Activated CD4-positive, alpha-beta T cell treated with anti-CD3 and anti-CD28 coated beads, Interleukin-2, amount 50 U/mL, for 48 hours (primary cell): Measurements from ENCODE around the gene CAND2.
A peak's percentile ranks its signal among the peaks of the same experiment; 100 is the strongest.
"Not testable (repeated sequence)": the region's sequence is repeated elsewhere in the genome, so short reads cannot be mapped to it uniquely, and the experiment has no call there.

Experiments
- DNase-seq, 2 experiments: peaks; one replicate each; pipeline ENCODE4 v3.0.0-alpha.2; 2020

CAND2 gene

GRCh38 chr3:12832350-12833221 lies 36.1 kb downstream of the CAND2 start:
- no peak for DNase-seq

DNA sequence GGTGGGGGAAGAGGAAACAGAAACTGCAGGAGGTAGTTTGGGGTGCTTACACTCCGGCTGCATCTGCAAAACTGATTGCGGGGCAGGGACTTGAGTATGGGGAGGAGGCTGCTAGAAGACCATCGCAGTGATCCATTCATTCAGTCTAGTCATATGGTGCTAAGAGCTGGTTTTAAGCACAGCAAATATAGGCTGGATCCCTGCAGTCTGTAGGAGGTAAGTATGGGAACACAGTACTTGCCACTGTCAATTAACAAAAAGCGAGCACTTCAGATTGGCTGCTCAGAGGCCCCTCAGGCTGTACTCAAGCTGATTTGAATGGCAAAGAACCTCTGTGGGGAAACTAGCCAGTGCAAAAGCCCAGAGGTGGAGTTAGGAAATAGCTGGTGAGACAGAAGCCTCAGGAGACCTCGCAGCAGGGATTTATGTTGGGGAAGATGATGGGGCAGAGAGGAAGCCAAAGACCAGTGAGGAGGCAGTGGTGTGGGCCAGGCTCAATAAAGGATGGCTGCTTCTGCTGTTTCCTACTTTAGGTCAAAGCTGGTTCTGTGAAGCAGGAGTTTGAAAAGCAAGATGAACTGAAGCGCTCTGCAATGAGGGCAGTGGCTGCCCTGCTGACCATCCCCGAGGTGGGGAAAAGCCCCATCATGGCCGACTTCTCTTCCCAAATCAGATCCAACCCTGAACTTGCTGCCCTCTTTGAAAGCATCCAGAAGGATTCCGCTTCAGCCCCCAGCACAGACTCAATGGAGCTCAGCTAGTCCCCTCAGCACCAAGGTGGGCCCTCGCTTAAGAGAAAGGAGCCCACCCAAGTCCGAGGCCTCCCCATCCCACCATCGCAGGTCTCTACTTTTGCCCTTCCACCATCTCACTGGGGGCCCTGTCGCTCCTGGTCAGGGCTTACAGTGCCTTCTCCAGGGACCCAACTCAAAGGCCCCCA lies 37.0 kb downstream of the CAND2 start:
- DNase-seq, result no peak

- no peak for DNase-seq
Measured at GRCh38 chr3:12835052-12835665, 38.7 kb downstream of the CAND2 start.

- no peak for DNase-seq
Measured at GRCh38 chr3:12837295-12837986, 41.0 kb downstream of the CAND2 start.

GRCh38 chr3:12838179-12838965 lies 41.9 kb downstream of the CAND2 start:
- DNase-seq, result no peak

DNA sequence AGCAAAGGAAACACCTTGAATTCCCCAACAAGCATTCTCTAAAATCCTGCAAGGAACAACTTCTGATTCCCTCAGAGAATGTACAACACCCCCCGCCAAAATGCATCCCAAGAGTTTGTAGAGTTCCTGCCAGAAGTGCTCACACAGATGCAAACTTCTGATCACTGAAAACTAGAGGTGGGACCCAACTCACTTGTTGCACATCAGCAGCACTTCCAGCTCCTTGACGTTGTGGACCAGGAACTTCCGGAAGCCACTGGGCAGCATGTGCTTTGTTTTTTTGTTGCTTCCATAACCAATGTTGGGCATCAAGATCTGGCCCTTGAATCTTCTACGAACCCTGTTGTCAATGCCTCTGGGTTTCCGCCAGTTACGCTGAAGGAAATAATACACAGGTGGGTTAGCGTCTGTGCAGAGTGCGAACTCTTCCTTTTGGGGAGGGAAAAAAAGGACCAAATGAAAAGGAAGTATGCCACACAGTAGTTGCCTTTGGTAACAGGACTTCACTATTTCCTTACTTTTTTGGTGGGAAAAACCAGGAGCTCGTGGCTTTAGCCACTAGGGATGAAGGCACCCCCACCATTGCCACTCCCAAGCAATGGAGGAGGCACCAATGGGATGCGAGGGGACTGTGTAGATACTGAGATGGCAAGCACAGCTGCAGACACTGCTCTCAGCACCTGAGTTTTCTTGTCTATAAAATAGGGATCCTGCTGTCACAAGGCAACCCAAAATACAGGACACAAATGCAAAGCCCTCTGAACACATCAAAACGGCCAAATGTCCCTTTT lies 42.9 kb downstream of the CAND2 start:
- no peak for DNase-seq

GRCh38 chr3:12840148-12840547 lies 43.7 kb downstream of the CAND2 start:
- not testable (repeated sequence) for DNase-seq

GRCh38 chr3:12840591-12841148 lies 44.2 kb downstream of the CAND2 start:
- no peak for DNase-seq

DNA sequence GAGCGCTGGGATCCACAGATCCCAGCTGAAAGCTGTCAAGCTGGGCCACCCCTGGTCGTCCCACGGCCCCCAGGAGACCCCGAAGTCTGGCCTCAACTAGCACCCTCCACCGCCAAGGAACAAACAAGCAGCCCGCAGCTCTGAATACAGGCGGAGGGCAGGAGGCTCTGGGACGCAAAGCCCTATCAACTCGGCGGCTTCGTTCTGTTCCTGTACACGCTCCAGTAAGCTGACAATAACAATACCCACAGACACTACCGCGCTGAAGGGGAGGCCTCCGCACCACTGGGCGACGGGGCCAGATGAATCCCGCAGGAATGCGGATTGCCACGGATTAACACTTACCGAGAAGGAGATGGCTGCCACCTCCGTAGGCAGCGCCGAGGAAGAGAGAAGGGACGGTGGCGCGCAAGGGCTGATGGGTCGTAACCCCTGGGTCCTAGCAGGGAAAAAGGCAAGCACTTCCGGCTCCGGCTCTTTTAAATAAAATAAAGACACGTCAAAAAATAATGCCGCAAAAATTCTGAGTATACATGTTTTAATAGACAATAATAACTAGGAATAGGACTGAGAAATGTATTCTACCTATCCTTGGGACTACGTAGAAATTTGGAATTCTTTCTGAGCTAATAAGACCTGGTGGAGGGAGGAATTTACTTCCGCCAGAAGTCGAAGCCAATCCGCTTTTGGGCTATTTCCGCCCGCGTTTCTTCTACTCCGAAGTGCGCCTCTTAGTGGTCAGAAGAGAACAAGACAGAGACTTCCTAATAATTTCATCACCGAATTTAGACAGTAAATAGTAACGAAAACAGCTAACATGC lies 44.9 kb downstream of the CAND2 start, which contains the start of gene RPL32:
Gene RPL32 (minus strand): TSS at position 417 of the 821 bp plus-strand sequence. CDS start 1,328 bp downstream, outside the sequence.
- peak; percentile 84 to 85 for DNase-seq

DNA sequence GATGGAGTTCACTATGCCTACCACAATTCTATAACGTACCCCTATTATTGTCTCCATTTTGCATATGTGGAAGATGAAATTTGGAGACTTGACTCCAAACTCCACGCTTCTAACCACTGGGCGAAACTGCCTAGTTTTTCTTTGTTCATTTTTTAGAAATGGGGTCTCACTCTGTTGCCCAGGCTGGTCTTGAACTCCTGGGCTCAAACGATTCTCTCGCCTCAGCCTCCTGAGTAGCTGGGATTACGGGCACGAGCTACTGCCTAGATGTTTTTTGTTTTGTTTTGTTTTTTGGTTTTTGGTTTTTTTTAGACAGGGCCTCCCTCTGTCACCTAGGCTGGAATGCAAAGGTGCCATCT lies 45.5 kb downstream of the CAND2 start:
- DNase-seq, result no peak

DNA sequence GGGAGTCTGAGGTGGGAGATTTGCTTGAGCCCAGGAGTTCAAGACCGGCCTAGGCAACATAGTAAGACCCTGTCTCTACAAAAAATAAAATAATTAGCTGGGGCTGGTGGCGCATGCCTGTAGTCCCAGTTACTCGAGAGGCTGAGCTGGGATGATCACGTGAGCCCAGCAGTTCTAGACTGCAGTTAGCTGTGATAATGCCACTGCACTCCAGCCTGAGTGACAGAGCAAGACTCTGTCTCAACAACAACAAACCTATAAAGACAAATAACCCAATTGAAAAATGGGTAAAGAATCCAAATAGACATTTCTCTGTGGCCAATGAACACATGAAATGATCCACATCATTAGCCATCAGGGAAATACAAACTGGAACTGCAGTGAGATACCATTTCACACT lies 46.0 kb downstream of the CAND2 start:
- DNase-seq, result no peak

DNA sequence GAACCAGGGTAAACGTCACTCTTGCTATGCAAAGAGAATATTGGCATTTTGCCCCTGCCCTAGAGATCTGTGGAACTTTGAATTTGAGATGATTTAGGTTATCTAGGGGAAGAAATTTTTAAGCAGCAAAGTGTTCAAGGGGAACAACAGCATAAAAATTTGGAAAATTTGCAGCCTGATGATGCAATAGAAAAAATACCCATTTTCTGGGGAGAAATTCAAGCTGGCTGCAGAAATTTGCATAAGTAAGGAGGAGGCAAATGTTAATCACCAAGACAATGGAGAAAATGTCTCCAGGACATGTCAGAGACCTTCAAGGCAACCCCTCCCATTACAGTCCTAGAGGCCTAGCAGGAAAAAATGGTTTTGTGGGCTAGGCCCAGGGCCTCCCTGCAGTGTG lies 49.3 kb downstream of the CAND2 start:
- DNase-seq, result no peak

- no peak for DNase-seq
Measured at GRCh38 chr3:12852201-12852600, 55.7 kb downstream of the CAND2 start.

- DNase-seq, result not testable (repeated sequence)
Measured at GRCh38 chr3:12853847-12854246, 57.4 kb downstream of the CAND2 start.

GRCh38 chr3:12854565-12854964 lies 58.1 kb downstream of the CAND2 start:
- no peak for DNase-seq

DNA sequence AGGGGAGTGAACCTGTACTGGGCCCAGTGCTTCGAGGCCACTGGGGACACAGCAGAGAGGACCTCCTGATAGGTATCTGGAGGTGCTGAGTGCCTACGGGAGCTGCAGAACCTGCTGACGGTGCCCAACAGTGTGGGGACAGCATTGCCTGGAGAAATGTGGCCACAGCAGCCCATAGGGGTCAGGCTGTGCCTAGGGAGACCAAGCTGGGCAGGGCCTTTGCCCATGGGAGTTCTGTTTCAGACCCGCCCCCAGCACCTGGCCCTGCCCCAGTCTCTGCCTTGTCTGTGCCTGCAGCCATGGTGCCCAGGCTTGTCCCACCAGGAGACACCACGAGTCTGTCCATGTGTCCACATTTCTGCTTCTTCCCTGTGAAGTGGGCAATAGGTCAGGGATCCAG lies 60.1 kb downstream of the CAND2 start:
- DNase-seq, result no peak

DNA sequence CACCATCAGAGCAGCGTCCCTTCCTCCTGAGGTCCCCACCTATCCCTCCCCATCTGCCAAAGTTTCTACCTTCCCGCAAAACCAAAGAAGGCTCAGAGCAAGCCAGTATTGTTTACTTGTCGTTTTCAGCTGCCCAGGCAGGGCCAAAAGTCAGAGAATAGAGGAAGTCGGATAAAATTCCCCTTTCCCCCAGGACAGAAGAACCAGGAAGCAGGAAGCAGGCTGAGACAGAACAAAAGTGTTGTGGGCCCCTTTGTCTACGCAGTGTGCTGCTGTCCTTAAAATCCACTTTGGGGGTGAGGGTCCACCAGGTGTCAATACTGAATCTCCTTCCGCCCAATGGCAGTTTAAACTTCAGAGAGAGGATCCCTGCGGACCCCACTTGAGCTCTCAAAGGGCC lies 63.4 kb downstream of the CAND2 start:
- DNase-seq, result no peak

DNA sequence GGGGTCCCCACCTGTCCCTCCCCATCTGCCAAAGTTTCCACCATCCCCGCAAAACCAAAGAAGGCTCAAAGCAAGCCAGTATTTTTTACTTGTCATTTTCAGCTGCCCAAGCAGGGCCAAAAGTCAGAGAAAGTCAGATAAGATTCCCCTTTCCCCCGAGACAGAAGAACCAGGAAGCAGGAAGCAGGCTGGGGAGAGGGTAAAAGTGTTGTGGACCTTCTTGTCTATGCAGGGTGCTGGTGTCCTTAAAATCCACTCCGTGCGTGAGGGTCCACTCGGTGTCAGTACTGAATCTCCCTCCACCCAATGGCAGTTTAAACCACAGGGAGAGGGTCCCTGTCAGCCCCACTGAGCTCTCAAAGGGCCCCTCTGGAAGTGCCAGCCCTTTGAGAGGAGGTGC lies 65.1 kb downstream of the CAND2 start:
- DNase-seq, result no peak

DNA sequence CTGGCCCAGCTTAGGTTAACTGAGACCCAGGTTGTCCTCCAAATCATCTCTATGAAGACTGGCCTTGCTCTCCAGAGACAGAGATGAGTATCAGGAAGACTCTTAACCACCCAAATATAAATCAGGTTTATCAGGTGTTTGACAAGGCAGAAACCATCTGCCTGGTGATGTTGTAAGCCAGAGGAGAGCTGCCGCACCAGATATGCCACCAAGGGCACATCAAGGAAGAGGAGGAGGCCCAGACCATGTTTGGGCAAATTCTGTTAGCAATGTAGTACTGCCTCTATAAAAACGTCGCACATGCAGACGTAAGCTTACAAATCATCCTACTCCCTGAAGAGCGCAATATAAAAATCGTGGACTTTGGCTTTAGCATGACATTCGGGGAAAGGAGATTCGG lies 65.9 kb downstream of the CAND2 start:
- DNase-seq, result no peak

DNA sequence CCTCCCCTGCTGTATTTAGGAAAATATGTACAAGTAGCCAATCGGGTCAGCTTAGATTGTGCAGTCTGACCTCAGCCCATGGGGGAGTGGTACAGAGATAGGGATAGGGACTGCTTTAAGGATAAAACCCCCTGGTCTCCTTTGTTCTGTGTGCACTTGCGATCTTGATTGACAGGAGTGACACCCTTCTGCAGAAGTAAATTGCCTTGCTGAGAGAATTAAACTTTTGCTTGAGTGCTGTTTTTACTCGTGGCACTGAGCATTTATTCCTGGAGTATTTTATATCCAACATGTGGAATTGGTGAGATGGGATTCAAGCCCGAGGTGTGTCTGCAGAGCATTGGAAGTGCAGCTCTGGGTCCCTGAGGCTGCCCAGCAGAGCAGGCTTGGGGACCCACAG lies 68.8 kb downstream of the CAND2 start:
- DNase-seq, result no peak
